Neural crest cell (in vitro differentiated cells): ENCODE data around the gene EMP3. TPM values are rescaled to one million over a fixed set of nuclear protein-coding genes. Genes with fewer than 3 reads are reported as not detected.
A peak's percentile ranks its signal among the peaks of the same experiment; 100 is the strongest.

Experiments used
- DNase-seq: peaks from one replicate; pipeline ENCODE4 v3.0.0; 2021; ENCODE audit warnings: low read depth, mixed read lengths, low spot score
- H3K27ac Mint-ChIP-seq: one replicate; pipeline ENCODE4 v1.8.0; 2021; ENCODE audit warnings: mild to moderate bottlenecking, mixed read lengths; ENCODE audit not compliant: unreplicated experiment
- H3K27me3 Mint-ChIP-seq: 2 replicates; pipeline ENCODE4 v1.8.0; 2021; ENCODE audit warnings: low read depth, mild to moderate bottlenecking, mixed read lengths
- H3K36me3 Mint-ChIP-seq: 2 replicates; pipeline ENCODE4 v1.8.0; 2021; ENCODE audit warnings: low read depth, mild to moderate bottlenecking, mixed read lengths
- H3K4me1 Mint-ChIP-seq: 2 replicates; pipeline ENCODE4 v1.8.0; 2021; ENCODE audit warnings: mixed read lengths
- H3K4me3 Mint-ChIP-seq: one replicate; pipeline ENCODE4 v1.8.0; 2021; ENCODE audit warnings: mild to moderate bottlenecking, mixed read lengths
- H3K9me3 Mint-ChIP-seq: 2 replicates; pipeline ENCODE4 v1.8.0; 2021; ENCODE audit warnings: mixed read lengths
- CTCF ChIP-seq: fragments of 200-600 bp; sonication (generic); conservative IDR thresholded peaks from 2 replicates; pipeline ENCODE4 v1.5.0; 2021; ENCODE audit warnings: antibody characterized with exemption, mild to moderate bottlenecking
- total RNA-seq: library from RNA; stranded (reverse); gene quantifications from 2 replicates; pipeline ENCODE4 v1.2.1, GENCODE V29; 2021

EMP3 gene
- total RNA-seq, 1 donor from 2014 or later, result 30.5 TPM

- no peaks in the 10 kb centered on the region for H3K36me3 Mint-ChIP-seq
- DNase-seq, result no peak
- no peaks in the 10 kb centered on the region for H3K9me3 Mint-ChIP-seq
- no peaks in the 10 kb centered on the region for H3K27me3 Mint-ChIP-seq
- peaks cover 26% of the 10 kb centered on the region for H3K4me1 Mint-ChIP-seq
- H3K4me3 Mint-ChIP-seq, result no peak overlapping the region
- H3K27ac Mint-ChIP-seq, result no peak overlapping the region
- TF ChIP-seq CTCF, result no peak
Measured at GRCh38 chr19:48318286-48318987, 6.9 kb upstream of the EMP3 start.

- peak; percentile 73 for TF ChIP-seq CTCF
- H3K9me3 Mint-ChIP-seq, result no peaks in the 10 kb centered on the region
- no peaks in the 10 kb centered on the region for H3K27me3 Mint-ChIP-seq
Measured at GRCh38 chr19:48319647-48320541, 5.5 kb upstream of the EMP3 start.

GRCh38 chr19:48321372-48321621 is 4.1 kb upstream of the EMP3 start:
- Mint-ChIP-seq H3K36me3 (no peaks in the 10 kb centered on the region), H3K4me1 (peaks cover 46% of the 10 kb centered on the region), H3K27me3 (no peaks in the 10 kb centered on the region), H3K9me3 (no peaks in the 10 kb centered on the region), H3K27ac (peak overlapping the region; percentile 99), H3K4me3 (peak overlapping the region; percentile 92)
- TF ChIP-seq CTCF, result no peak
- DNase-seq, result peak; percentile 96

More at GRCh38 chr19:48319647-48320541, 5.5 kb upstream of the EMP3 start:
- H3K27ac Mint-ChIP-seq, result no peak overlapping the region
- DNase-seq, result peak; percentile 86
- H3K4me1 Mint-ChIP-seq, result peaks cover 33% of the 10 kb centered on the region
- no peaks in the 10 kb centered on the region for H3K36me3 Mint-ChIP-seq
- H3K4me3 Mint-ChIP-seq, result peak overlapping the region; percentile 92

GRCh38 chr19:48321622-48322591 is 3.4 kb upstream of the EMP3 start:
- H3K4me1 Mint-ChIP-seq, result peaks cover 47% of the 10 kb centered on the region
- H3K27ac Mint-ChIP-seq, result peak overlapping the region; percentile 99
- no peak for TF ChIP-seq CTCF
- no peaks in the 10 kb centered on the region for H3K27me3 Mint-ChIP-seq
- no peaks in the 10 kb centered on the region for H3K36me3 Mint-ChIP-seq
- no peaks in the 10 kb centered on the region for H3K9me3 Mint-ChIP-seq
- peak overlapping the region; percentile 92 for H3K4me3 Mint-ChIP-seq
- DNase-seq, result peak; percentile 98

GRCh38 chr19:48329167-48329891 is 4.0 kb downstream of the EMP3 start:
- no peak for TF ChIP-seq CTCF
- Mint-ChIP-seq H3K27me3 (no peaks in the 10 kb centered on the region), H3K9me3 (peaks cover 2% of the 10 kb centered on the region), H3K36me3 (peaks cover 6% of the 10 kb centered on the region), H3K27ac (peak overlapping the region; percentile 37), H3K4me1 (peaks cover 56% of the 10 kb centered on the region), H3K4me3 (peak overlapping the region; percentile 90)
- DNase-seq, result no peak
